K562 (cell line): ENCODE measurements around the gene TXNRD2. TPM values are rescaled to one million over a fixed set of nuclear protein-coding genes. Genes with fewer than 3 reads are reported as not detected.

Experiments
- ARID2 ChIP-seq: fragments of 450-650 bp; IDR thresholded peaks from 2 replicates; pipeline ENCODE4 v1.6.1; 2017; ENCODE audit warnings: antibody characterized with exemption, mild to moderate bottlenecking
- CBFA2T3 ChIP-seq: fragments of 450-650 bp; IDR thresholded peaks from 2 replicates; pipeline ENCODE4 v1.6.1; 2017
- CC2D1A ChIP-seq: fragments of 450-650 bp; IDR thresholded peaks from 2 replicates; pipeline ENCODE4 v1.6.1; 2017; ENCODE audit warnings: mild to moderate bottlenecking
- EHMT2 ChIP-seq: fragments of 450-650 bp; IDR thresholded peaks from 2 replicates; pipeline ENCODE4 v1.6.1; 2018; ENCODE audit warnings: antibody characterized with exemption
- EZH2 ChIP-seq: IDR thresholded peaks from 2 replicates; pipeline ENCODE4 v1.6.1; 2012; ENCODE audit warnings: low read depth, mild to moderate bottlenecking, inconsistent platforms, low read length, borderline replicate concordance
- FOXO4 ChIP-seq: fragments of 450-650 bp; formaldehyde crosslinking; IDR thresholded peaks from 2 replicates; pipeline ENCODE4 v1.4.0; 2020; ENCODE audit warnings: mild to moderate bottlenecking, moderate library complexity
- HES1 ChIP-seq: fragments of 450-650 bp; IDR thresholded peaks from 2 replicates; pipeline ENCODE4 v1.6.1; 2016; ENCODE audit warnings: low read depth, mild to moderate bottlenecking, moderate library complexity
- KAT7 ChIP-seq: sonication (generic); formaldehyde crosslinking; IDR thresholded peaks from 2 replicates; pipeline ENCODE4 v1.8.0; 2022; ENCODE audit warnings: missing genetic modification reagents, mild to moderate bottlenecking, borderline replicate concordance
- KDM4B ChIP-seq, 2 experiments: fragments of 450-650 bp in 1 of 2; sonication (generic) in 1 of 2; IDR thresholded peaks; 2 replicates each; pipeline ENCODE4 v1.6.1; 2016 to 2017; ENCODE audit warnings: borderline replicate concordance in 2 of 2, antibody characterized with exemption in 1 of 2, low read depth in 1 of 2, mild to moderate bottlenecking in 1 of 2
- MYC ChIP-seq, 2 experiments: fragments of 250-450 bp in 1 of 2; sonication (Bioruptor Pico) in 1 of 2; IDR thresholded peaks; 2 replicates each; pipeline versions ENCODE4 v1.5.1 to v1.6.1; 2012 to 2021; ENCODE audit warnings: low read depth in 2 of 2, borderline replicate concordance in 1 of 2, improper control_type of control experiment in 1 of 2, low read length in 1 of 2, mild to moderate bottlenecking in 1 of 2, moderate library complexity in 1 of 2
- NCOA1 ChIP-seq: fragments of 450-650 bp; IDR thresholded peaks from 2 replicates; pipeline ENCODE4 v1.6.1; 2016; ENCODE audit warnings: low read depth
- PHF20 ChIP-seq: fragments of 450-650 bp; IDR thresholded peaks from 2 replicates; pipeline ENCODE4 v1.6.1; 2018; ENCODE audit not compliant: partially characterized antibody
- RCOR1 ChIP-seq, 2 experiments: IDR thresholded peaks; 2 replicates each; pipeline ENCODE4 v1.6.1; 2012; ENCODE audit warnings: low read depth in 2 of 2, low read length in 2 of 2, borderline replicate concordance in 1 of 2, improper control_type of control experiment in 1 of 2
- TCF3 ChIP-seq: sonication (generic); formaldehyde crosslinking; IDR thresholded peaks from 2 replicates; pipeline ENCODE4 v1.4.0; 2020; ENCODE audit warnings: mild to moderate bottlenecking, missing genetic modification reagents
- TFAP4 ChIP-seq: sonication (generic); formaldehyde crosslinking; IDR thresholded peaks from 2 replicates; pipeline ENCODE4 v1.8.0; 2022; ENCODE audit warnings: missing genetic modification reagents, mild to moderate bottlenecking, moderate library complexity, borderline replicate concordance
- VEZF1 ChIP-seq: fragments of 200-800 bp; sonication (Bioruptor generic); IDR thresholded peaks from 2 replicates; pipeline ENCODE4 v1.6.1; 2017; ENCODE audit warnings: missing genetic modification characterization, missing compliant biosample characterization
- XRCC4 ChIP-seq: IDR thresholded peaks from one replicate; pipeline ENCODE4 v1.6.1; 2011; ENCODE audit not compliant: insufficient read depth, insufficient read length; ENCODE audit errors: extremely low read depth
- ZNF639 ChIP-seq, 2 experiments: fragments of 200-800 bp in 1 of 2; sonication (Bioruptor generic) in 1 of 2; sonication (generic) in 1 of 2; formaldehyde crosslinking in 1 of 2; IDR thresholded peaks in 1 of 2; conservative IDR thresholded peaks in 1 of 2; 2 replicates each; pipeline versions ENCODE4 v1.5.0 to v1.6.1; 2016 to 2020; ENCODE audit warnings: missing compliant biosample characterization in 1 of 2, missing genetic modification characterization in 1 of 2, missing genetic modification reagents in 1 of 2
- ZNF764 ChIP-seq: fragments of 250-450 bp; sonication (Bioruptor Pico); IDR thresholded peaks from 2 replicates; pipeline ENCODE4 v1.4.0; 2020; ENCODE audit warnings: low read depth, mild to moderate bottlenecking, moderate library complexity
- ZNF77 ChIP-seq: fragments of 250-450 bp; sonication (Bioruptor Pico); IDR thresholded peaks from 2 replicates; pipeline ENCODE4 v1.5.0; 2020
- polyA plus RNA-seq, 8 experiments: library from polyadenylated mRNA; depleted of rRNA in 4 of 8; stranded (reverse) in 5 of 8; unstranded in 3 of 8; fragments of >200 nt; fragmentation: Nextera tagmentation in 2 of 8; fragmentation: Illumina TruSeq in 1 of 8; extraction: Ambion mirVana in 2 of 8; extraction: Trizol in 1 of 8; gene quantifications; 2 replicates each; pipeline versions ENCODE4 v1.2.1 to v1.2.3, GENCODE V29; 2011 to 2014; ENCODE audit warnings: inconsistent platforms in 1 of 8, missing spikeins in 1 of 8
- total RNA-seq, 7 experiments: library from RNA; depleted of rRNA in 6 of 7; stranded (reverse); fragments of >200 nt in 6 of 7; fragmentation: Illumina TruSeq in 2 of 7; extraction: Trizol in 2 of 7; gene quantifications; 2 replicates each; pipeline versions ENCODE4 v1.2.1 to v1.2.3, GENCODE V29; 2011 to 2021; ENCODE audit warnings: low replicate concordance in 1 of 7

Gene TXNRD2
- total and polyA plus RNA-seq, 9 of the 15 experiments (the other 6 are each of a cell fraction or from before 2014, with no cell fraction given): 3.3 to 80.2 (median 49.4) TPM

- TF ChIP-seq KDM4B (IDR thresholded peaks at IDR 0.05; ENCODE audit: borderline replicate concordance in 2 of 2, low read depth in 1 of 2) (no peak), XRCC4 (no peak), VEZF1 (CRISPR knock-in tag) (peak; percentile 45), ARID2 (no peak), RCOR1 (IDR thresholded peaks at IDR 0.05; ENCODE audit: borderline replicate concordance in 1 of 2, low read depth in 2 of 2, low read length in 2 of 2) (no peak), FOXO4 (CRISPR knock-in tag) (no peak), TFAP4 (CRISPR knock-in tag) (no peak), CBFA2T3 (no peak), NCOA1 (no peak), ZNF77 (CRISPR knock-in tag) (no peak), CC2D1A (no peak), ZNF639 (CRISPR knock-in tag; conservative IDR thresholded peaks at IDR 0.05 in 1 of 2, IDR thresholded peaks at IDR 0.05 in 1 of 2) (no peak), TCF3 (no peak), EHMT2 (no peak), EZH2 (no peak), ZNF764 (CRISPR knock-in tag) (no peak), PHF20 (no peak), HES1 (no peak), MYC (IDR thresholded peaks at IDR 0.05; ENCODE audit: low read depth, low read length) (no peak), MYC (CRISPR knock-in tag; IDR thresholded peaks at IDR 0.05; ENCODE audit: borderline replicate concordance, low read depth) (peak; percentile 72), KAT7 (CRISPR knock-in tag) (no peak)
These were observed 46.0 kb upstream of the TXNRD2 start (continued) for GRCh38 chr22:19987394-19988306.
